HG03565 (cell line): ENCODE results near the gene PRADC1.

Experiments used
- ATAC-seq: cut with Tn5 transposase; IDR thresholded peaks from one replicate; pipeline ENCODE4 v1.9.1; 2021; ENCODE audit warnings: mild to moderate bottlenecking, moderate library complexity; ENCODE audit not compliant: unreplicated experiment

The PRADC1 gene

DNA sequence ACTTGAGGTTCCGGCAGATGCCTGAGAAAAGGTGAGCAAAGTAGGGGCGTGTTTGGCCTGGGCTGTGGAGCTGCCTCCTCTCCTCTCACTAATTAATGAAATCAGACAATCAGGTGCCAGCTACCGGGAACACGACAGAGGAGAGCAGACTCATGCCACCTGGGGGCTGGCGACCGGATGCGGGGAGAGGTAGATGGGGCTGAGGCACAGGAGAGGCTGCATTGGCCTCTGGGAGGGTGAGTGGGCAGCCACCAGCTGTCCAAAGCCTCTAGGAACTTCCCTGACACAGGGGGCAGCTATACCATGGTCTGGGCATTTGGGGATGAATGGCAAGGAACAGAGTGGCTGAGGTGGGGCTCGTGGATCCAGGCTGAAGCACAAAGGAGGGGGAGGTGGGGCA, 26.2 kb upstream of the PRADC1 start:
- no peak for ATAC-seq

DNA sequence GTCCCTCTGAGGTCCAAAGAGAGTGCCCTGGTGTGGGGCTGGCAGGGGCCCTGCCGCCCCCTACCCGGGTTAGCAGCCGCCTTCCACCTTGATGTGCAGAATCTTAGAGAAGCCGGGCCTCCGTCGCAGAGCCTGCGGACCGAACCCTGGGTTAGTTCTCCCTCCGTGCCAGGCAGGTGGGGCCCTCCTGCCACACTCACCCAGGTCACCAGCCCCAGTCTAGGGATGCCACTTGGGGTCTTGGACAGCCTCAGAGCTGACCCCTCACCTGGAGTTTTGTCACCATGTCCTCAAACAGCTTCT, 25.8 kb upstream of the PRADC1 start:
- ATAC-seq, result no peak

DNA sequence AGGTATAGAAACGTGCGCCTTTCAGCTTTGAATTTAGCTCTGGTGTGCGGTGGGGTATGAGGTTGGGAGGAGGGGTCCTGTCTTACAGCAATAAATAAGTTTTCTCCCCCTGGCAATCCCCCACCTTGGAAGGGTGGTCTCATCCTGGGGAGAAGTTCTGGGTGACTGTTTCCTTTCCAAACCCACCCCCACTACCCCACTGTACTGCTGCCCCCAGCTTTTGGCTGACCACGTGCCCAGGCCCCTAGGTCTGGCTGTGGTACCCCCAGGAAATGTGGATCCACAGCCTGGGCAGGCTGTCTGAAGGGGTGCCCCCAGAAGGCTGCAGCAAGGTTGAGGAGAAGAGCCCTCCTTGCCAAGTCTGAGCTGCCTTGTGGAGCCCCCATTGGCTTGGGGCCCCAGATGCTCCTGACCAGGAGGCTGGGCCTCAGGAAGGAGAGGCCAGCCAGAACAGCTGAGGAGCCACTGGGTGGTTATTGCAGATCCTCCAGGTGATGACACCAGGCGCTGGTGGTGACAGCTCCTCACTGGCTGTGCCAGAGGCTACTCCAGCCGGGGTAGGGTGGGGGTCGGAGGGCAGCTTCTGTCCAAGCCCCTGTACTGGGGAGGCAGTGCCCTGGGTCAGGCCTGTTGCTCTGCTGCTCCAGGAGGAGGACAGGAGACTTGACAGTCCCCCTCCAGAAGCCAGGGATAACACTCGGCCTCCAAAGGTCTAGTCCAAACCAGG, 25.3 kb upstream of the PRADC1 start:
- ATAC-seq, result no peak

DNA sequence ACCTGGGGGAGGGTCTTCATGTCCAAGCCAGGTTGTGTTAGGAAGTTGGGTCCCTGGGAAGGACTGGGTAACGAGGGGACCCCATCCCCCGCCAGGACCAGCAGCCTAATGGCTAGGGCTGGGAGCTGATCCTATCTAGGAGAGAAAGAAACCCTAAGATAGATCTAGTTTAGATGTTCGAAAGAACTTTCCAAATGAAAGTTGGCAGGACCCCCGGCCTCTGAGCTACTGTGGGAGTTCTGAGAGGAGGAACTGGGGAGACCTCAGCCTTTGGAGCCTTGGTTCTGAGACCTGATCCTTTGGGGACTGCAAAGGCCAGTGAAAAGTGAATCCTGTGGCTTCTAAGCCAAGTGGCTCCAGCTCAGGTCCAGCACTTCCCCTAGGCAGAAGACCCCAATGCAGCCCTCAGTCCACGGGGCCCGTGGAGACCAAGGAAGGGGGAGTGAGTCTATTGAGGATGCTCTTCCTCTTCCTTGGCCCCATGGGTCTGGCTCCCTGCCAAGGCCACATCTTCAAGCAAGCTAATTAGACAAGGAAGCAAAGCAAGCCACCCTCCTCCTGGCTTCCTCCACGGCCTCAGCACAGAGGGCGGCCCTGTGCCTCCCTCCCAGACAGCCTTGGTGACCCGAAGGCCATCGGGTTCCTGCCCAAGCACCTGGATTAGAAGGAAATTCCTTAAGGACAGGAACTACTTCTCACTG, 24.5 kb upstream of the PRADC1 start:
- no peak for ATAC-seq

DNA sequence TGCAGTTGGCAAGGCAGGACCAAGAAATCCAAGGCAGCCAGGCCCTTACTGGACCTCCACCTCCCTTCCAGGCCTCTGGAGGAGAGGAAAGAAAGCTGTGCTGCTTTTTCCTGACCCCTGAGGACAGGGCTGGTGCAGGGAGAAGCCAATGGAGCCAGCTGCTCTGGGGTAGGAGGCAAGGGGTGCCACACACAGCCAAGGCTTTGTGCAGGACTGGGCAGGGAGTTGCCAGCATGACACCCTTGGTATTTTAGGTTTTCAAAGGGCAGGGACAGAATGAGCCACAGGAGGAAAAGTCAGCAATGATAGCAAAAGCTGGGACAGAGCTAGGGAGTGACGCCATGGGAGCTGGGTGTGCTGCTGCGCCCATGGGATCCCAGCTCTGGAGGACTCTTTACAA, 24.0 kb upstream of the PRADC1 start:
- ATAC-seq, result no peak

DNA sequence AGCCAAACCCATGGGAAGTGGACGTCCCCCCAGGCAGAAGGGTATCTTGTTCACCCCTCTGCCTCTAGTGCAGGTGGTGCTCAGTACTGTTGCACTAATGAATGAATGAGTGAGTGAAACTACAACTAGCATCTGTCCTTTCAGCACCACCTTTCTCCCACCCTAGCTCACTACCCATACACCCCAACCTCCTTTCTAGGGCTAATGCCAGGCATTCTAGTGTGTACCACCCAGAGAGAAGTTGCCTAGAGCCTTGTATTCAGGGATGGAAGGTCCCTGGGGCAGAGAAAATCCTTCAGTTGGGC, 23.5 kb upstream of the PRADC1 start:
- ATAC-seq, result no peak

DNA sequence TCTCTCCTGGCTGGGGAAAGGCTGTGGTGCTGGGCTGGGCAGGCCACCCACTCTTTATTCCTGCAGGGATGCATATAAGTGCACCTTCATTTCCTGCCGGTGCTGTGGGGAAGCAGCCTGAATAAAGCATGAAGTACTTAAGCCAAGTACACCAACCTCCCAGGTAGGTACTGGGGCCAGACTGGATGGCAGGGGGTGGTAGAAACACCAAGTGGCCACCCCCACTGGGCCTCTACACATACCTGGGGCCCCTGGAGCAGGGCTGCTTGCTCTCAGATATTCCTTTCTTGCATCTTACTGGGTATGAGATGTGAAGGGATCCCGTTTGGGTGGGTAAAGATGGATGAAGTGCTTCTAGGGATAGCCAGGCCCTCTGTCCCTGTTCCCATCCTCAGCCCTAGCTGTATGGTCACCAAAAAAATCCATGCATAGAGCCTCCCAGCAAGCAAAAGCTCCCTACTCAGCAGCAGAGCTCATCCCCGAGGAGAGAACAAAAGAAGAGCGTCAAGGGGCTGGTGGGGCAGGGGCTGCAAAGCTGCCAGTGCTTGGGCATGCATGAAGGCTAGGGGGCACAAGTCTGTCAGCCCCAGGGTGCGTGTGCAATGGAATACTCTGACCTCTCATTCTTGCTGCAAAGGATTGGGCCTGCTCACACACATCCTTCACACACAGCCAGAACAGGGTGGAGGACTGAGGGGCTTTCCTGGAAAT, 23.0 kb upstream of the PRADC1 start:
- no peak for ATAC-seq

DNA sequence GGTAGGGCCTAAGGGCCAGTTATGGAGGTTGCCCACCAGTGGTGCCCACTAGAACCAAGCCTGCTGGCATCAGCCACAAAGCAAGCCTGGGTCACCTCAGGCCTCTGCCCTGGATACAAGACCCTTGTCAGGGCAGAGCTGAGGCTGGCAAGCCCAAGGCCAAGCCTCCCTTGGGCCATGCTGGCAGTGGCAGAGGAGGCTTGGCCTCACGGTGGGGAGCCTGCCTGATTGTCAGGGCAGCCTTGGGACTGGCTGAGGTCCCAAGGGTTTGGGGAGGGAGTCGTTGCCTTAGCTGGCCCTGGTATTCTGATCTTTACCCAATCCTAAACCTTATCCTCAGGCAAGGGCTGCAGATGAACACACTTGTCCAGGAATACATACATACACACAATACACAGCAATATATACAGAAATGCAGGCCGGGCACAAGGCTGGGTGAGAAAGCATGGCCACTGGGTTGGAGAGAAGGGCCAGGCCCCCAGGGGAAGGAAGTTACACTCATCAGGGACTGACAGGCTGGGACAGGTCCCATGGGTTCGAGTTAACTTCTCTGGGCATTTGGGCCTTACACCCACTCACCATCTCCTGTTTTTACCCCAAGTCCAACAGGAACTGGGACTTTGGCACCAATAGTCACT, 22.1 kb upstream of the PRADC1 start:
- no peak for ATAC-seq

DNA sequence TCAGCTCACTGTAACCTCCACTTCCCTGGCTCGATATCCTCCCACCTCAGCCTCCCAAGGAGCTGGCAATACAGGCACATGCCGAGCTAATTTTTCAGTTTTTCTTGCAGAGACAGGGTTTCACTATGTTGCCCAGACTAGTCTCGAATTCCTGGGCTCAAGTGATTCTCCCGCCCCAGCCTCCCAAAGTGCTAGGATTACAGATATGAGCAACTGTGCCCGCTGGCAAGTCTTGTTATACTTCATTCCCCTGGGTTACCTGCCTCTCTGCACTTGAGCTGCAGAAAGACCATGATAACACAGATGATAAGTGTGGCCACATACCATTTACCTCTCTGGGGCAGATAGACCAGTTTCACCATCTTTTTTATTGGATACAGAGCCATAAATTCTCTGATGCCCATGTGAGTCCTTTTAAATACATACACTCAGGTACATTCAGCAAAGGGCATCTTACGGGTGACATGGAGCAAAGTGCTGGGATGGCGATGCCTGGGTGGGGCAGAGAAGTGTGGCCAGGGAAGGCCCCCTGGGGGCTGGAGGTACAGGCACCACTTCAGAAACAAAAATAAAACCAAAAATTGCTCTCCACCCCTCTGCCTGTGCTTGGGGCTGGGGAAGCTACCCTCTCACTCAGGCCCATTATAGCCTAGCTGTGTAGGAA, 21.4 kb upstream of the PRADC1 start:
- no peak for ATAC-seq

DNA sequence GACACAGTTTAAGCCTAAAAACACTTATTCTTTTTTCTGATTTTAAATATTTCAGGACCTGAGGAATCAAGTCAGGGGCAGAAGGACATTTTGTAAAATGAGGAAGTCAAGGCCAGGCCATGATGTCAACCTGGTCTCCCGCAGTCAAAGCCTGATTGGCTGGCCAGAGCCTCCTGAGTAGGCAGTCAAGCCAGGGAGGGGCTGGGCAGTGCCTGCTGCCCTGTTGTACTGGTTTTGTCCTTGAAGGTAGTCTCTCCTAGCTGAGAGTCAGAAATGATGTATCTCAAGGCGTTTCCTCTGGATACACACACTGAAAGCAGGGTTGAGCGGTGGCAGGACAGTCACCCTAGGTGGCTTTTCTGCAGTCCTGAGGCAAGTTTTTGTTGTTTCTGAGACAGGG, 20.9 kb upstream of the PRADC1 start:
- ATAC-seq, result no peak

DNA sequence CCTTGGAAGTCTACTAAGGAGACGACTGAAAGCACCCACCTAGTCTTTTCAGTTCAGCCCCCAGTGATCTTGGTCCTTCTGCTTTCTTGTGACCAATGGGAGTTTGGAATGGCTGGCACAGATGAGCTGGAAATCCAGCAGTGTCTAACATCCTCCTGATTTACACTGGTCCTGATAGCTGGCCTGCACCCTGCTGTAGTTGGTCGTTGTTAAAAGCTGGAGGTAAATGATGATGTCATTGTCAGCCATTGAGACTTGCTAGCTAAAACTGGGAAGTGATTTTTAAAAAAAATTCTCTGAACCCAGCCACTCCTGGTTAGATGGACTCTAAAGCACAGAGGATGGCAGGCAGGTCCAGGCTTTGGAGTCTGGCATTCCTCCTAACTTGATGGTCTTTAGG, 20.4 kb upstream of the PRADC1 start:
- ATAC-seq, result no peak

DNA sequence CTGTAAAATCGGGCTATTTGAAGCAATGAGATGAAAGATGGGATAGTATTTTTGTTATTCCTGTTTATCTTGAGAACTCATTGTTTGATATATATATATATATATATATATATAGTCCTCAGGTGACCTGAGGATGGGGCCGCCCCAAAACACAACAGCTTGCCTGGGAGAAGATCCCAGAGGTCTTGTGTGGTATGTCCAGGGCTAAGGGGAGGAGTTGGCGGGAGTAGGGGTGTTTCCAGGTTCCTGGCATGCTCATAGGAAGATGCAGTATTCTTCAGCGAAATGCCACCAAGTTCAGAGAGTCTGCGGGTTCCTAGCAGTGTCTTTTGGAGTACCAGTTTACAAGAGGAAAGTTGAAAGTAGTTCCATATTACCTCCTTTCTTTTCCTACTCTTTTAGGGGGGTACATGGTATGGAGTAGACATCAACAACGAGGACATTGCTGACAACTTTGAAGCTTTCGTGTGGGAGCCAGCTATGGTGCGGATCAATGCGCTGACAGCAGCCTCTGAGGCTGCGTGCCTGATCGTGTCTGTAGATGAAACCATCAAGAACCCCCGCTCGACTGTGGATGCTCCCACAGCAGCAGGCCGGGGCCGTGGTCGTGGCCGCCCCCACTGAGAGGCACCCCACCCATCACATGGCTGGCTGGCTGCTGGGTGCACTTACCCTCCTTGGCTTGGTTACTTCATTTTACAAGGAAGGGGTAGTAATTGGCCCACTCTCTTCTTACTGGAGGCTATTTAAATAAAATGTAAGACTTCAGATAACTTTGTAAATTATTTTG, 19.4 kb upstream of the PRADC1 start:
- ATAC-seq, result no peak

DNA sequence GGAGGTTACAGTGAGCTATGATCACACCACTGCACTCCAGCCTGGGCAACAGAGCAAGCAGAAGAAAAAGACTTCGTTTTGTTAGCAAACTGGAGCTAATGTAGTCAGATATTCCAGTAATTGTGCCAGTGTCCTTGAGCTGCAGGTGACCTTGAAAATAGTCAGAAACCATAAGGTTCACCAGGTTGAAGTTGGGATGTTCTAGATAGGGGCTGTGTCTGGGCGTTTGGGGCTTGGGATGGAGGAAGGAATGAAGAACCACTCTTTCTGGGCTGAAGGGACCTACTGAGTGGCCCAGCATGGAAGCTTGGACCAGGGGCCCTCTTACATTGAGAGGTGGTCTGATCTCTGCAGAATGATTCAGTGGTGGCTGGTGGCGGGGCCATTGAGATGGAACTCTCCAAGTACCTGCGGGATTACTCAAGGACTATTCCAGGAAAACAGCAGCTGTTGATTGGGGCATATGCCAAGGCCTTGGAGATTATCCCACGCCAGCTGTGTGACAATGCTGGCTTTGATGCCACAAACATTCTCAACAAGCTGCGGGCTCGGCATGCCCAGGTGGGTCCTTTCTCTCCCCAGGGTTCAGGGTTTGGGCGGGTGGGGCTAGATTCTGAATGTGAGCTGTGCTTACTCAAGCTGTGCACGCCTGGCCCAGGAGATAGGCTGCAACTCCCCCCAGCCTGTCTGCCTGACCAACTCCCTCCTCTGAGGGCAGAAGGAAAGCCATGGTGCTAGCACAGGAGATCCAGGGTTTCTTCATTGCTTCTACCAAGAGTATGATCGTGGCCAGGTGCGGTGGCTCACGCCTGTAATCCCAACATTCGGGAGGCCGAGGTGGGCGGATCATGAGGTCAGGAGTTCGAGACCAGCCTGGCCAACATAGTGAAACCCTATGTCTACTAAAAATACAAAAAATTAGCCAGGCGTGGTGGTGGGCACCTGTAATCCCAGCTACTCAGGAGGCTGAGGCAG, 18.1 kb upstream of the PRADC1 start:
- ATAC-seq, result no peak

DNA sequence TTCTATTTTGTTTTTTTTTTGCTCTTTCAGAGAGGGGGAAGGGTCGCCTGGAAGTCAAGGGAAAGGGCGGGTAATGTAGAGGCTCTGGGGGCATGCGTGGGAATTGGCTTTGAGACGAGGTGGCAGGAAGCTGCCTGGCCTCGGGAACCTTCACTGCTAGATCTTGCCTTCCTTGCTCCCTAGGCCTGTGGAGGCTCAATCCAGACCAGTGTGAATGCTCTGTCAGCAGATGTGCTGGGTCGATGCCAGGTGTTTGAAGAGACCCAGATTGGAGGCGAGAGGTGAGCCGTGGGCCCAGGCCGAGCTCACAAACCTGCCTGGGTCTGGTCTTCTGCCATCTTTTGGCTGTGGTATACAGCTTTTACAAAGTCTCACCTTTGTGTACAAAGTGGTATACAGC, 16.6 kb upstream of the PRADC1 start:
- ATAC-seq, result no peak

DNA sequence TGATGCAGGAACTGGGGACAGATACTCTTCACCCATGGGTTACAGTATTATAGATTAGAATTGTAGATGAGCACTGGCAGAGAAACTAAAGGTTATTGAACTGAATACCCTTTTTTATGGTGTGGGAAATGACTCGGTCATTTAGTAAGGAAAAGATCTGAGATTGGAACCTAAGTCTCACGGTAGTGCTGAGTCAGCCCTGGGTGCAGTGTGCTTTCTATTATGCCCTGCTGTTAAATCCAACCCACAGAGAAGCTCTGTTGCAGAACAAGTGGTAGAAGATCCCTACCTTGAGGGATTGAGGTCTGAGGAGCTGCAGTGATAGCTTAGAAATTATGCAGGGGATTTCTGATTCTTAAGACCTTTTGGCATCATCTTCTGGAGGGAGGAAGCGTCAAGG, 13.8 kb upstream of the PRADC1 start:
- ATAC-seq, result no peak

DNA sequence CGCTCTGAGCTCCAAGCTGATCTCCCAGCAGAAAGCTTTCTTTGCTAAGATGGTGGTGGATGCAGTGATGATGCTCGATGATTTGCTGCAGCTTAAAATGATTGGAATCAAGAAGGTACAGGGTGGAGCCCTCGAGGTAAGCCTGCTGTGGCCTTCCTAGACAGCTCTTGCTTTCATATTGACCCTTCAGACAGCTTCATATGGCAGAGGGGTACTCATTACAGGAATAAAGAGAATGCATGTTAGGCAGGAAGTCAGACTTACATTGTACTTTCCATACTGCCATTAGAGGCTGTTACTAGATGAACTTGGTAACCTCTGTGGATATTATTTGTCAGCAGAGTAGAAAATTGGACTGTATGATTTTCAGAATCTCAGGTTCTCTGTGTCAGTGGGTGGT, 11.5 kb upstream of the PRADC1 start:
- no peak for ATAC-seq

DNA sequence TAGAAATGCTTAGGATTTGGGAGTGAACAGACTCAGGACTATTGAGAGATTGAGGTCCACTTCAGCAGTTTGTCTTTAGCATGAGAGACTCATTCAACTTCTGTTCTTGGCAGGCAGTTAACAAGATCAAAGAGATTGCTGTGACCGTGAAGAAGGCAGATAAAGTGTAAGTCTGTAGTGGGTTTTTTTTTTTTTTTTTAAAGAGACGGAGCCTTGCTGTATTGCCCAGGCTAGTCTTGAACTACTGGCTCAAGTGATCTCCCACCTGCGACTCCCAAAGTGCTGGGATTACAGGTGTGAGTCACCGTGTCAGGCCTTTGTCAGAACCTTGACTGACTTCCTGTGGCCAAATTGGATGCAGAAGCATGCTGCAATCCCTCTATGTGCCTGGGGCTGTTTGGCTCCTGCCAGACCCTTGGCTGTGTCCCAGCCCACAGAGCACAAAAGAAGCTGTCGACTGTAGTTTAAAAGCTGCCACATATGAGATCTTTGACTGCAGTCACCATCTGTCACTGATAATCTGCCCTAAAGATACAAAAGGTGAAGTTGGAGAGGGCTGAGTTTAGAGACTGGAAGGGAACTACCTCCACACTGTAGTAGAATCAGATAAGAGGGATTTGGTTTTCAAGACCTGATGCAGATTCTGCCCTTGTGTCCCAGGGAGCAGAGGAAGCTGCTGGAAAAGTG, 11.0 kb upstream of the PRADC1 start:
- ATAC-seq, result no peak

DNA sequence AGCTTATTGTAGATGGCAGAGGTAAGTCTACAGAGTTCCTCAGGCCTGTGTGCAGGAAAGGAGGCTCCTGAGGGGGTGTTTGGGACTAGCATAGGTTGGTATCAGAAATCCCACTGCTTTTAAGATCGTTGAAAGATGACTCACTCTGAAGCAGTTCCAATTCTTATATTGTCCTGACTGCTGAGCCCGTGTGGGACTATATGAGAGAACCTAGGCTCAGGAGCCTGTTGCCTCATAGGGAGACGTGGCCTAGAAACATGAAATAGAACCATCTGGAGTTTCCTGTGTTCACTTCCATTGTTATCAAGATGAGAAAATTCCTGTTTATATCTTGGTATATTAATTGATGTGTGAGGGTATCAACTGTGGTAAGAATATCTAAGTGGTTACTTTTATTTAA, 6.7 kb upstream of the PRADC1 start:
- no peak for ATAC-seq

DNA sequence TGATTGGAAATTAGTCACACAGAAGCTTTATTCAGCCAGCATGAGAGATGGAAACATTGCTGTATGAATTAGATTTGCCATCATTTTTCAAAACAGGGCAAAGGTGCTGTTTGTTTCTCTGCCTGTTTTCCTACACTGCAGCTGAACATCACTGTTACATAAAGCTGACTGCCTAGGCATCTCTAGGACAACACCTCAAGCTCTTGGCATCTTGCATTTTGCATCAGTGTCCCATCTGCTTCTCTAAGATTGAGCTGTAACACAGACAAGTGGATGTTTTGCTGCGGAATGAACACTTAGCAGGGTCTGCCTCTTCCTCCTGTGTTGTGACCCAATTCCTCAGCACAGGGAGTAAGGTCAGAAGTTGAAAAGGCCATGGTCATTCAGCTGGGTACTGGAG, 5.9 kb upstream of the PRADC1 start:
- no peak for ATAC-seq
